NCI-H446 treated with DMSO at 0.1 percent for 48 hours (cell line): ENCODE measurements around the gene ENGASE.

Experiments
- DNase-seq: peaks from one replicate; lab custom pipeline; 2025; lab: John Stamatoyannopoulos, UW

ENGASE gene

GRCh38 chr17:79080761-79081290, 6.2 kb downstream of the ENGASE start:
- no peak for DNase-seq

GRCh38 chr17:79081571-79082276, 7.1 kb downstream of the ENGASE start:
- DNase-seq = no peak

GRCh38 chr17:79082311-79083190, 7.9 kb downstream of the ENGASE start:
- no peak for DNase-seq

- no peak for DNase-seq
Observed at GRCh38 chr17:79083191-79083971, 8.8 kb downstream of the ENGASE start.

GRCh38 chr17:79084291-79085153, 9.9 kb downstream of the ENGASE start:
- no peak for DNase-seq

GRCh38 chr17:79085154-79085920, 10.7 kb downstream of the ENGASE start:
- DNase-seq = no peak

GRCh38 chr17:79085921-79086551, 11.4 kb downstream of the ENGASE start:
- DNase-seq = no peak

- no peak for DNase-seq
Observed at GRCh38 chr17:79086609-79087427, 12.2 kb downstream of the ENGASE start.

GRCh38 chr17:79087428-79088143, 13.0 kb downstream of the ENGASE start:
- peak; percentile 44 for DNase-seq

- no peak for DNase-seq
Observed at GRCh38 chr17:79088247-79088996, 13.8 kb downstream of the ENGASE start.

GRCh38 chr17:79088997-79089328, 14.3 kb downstream of the ENGASE start:
- DNase-seq = no peak

GRCh38 chr17:79089720-79090442, 15.3 kb downstream of the ENGASE start:
- no peak for DNase-seq

- no peak for DNase-seq
Observed at GRCh38 chr17:79090443-79091225, 16.0 kb downstream of the ENGASE start.

- no peak for DNase-seq
Observed at GRCh38 chr17:79091226-79091670, 16.6 kb downstream of the ENGASE start.

GRCh38 chr17:79092567-79092966, 17.9 kb downstream of the ENGASE start:
- DNase-seq = no peak

- DNase-seq = no peak
Observed at GRCh38 chr17:79093270-79093669, 18.6 kb downstream of the ENGASE start.
